Myocyte (in vitro differentiated cells): ENCODE measurements around the gene CCNQ. TPM values are rescaled to one million over a fixed set of nuclear protein-coding genes. Genes with fewer than 3 reads are reported as not detected.
"Not testable (repeated sequence)": the region's sequence is repeated elsewhere in the genome, so short reads cannot be mapped to it uniquely, and the experiment has no call there.

Experiments used
- DNase-seq: peaks from one replicate; pipeline ENCODE4 v3.0.0-alpha.2; 2012; ENCODE audit warnings: low read depth
- total RNA-seq: library from RNA; depleted of rRNA; stranded (reverse); fragments of >200 nt; gene quantifications from 2 replicates; pipeline ENCODE4 v1.2.3, GENCODE V29; 2014

The CCNQ gene
- total RNA-seq, 1 donor from 2014 or later = 35.1 TPM

DNA sequence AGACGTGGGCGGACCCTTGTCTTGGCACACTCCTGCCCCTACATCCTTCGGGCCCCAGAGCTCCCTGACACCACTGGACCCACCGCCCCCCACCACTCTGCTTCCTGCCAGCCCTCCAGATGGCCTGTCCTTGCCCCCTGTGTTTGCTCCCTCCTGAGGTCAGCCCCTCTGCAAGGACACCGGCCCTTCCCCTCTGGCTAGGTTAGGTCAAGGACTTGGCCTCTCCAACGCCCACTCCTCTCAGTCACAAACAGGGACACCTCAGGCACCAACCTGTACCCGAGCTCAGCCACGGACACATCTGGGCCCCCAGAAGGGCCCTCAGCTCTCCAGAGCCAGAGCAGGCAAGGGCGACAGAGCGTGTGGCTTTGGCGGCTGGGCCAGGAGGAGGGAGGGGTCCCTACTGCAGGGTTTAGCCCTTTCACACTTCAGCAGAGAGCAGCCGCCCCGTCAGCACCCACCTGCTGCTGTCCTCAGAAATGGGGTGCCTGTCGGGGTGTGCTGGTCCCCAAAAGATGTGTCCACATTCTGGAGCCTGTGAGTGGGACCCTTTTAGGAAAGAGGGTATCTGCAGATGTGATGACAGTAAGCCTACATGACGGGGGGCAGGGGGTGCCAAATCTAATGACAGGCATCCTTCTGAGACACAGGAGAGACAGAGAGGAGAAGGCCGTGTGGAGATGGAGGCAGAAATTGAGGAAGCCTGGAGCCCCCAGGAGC lies 24.5 kb upstream of the CCNQ start:
- DNase-seq = no peak

DNA sequence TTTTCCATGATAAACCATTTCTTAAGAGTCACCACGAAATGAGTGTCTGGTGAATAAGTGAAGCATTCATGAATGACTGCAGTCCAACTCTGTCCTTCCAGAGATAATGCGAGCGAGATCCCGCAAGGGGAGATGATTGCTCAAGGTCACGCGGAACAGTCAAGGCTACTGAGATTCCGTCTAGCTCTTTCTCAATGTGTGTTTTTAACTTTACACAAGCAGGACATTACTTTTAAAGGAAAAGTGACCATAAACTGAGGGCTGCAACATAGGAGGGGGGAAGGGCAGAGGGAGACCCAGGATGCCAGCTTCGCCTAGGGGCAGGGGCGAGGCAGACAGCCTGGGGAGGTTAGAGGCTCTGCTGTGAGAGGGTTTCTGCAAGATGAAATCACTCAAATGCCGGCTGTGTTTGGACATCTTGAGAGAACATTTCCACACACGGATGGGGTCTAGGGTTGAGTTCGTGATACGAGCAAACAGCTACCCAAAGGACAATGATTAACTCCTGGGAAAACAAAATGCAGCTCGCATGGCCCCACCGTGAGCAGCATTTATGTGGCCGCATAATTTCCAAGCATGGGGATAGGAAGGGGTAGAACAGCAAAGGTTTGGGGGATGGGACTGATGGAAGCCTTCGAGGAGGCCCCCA lies 23.8 kb upstream of the CCNQ start:
- DNase-seq = no peak

DNA sequence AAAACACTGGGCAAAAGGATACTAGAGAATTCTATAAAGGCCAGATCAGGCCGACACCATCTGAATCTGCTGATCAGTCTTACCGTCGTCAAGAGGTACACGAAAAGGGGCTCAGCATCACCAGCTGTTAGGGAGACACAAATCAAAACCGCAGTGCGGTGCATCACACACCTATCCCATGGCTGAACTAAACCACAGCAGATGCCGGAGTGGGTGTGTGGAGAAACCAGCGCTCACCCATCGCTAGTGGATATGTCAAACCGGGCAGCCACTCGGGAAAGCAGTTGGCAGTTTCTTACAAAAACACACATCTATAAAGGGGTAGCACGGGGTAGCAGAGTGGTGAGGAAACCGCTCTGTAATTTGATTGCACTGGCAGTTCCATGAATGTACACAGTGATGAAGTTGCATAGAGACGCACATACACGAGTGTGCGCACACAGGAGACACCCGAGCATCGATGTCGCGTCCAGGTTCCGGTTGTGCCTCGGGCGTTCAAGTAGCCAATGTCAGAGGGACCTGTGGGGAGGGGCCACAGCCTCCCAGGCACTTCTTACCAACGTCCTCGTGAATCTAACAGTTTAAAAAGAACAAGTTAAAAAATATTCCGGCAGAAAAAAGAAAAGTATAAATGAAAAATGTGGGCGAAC lies 23.1 kb upstream of the CCNQ start:
- DNase-seq = no peak

DNA sequence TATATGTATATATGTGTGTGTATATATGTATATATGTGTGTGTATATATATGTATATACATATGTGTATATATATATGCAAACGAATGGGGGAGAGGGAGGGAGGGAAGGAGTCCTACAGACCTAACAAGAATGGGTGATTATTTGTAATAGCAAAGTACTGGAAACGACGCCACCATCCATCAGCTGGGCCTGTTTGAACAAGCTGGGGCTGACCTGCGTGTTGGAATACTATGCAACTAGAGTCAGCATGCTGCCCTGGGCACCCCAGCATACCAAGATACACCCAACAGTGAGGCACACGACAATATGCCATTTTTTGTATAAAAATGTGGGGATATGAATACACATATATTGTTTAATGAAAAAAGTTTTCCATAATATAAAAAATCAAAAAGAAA lies 21.6 kb upstream of the CCNQ start:
- no peak for DNase-seq

DNA sequence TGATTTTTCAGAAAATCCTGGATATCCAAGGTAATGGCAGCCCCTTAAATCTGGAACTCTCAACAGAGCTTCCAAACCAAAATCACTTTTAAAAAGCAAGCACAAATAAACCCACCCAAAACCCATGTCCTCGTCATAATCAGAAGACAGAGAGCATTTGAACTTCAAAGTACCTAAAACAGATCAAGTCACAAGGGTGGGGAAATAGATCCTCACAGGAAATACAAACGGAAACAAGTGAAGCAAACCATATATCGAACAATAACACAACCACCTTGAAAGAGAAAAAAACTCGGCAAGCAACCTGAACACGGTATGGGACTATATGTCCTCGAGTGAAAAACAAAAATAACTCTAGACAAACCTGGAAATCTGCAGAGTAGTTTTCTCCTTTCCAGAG lies 15.9 kb upstream of the CCNQ start:
- DNase-seq = no peak

DNA sequence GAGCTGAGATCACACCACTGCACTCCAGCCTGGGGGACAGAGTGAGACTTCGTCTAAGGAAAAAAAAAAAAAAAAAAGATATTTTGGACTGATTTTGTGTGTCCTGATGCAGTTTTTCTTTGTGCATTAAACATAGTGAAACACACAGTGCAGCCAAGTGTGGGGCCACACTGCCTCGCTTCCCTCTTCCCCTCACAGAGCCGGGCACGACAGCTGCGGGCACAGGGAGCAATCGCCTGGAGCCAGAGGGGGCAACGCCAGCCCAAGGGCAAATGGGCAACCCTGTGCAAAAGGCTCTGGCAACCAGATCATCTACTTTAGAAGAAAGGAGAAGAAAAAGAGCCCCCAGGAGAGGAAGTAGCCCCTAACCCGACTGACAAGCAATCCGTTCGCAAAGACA lies 13.5 kb upstream of the CCNQ start:
- no peak for DNase-seq

DNA sequence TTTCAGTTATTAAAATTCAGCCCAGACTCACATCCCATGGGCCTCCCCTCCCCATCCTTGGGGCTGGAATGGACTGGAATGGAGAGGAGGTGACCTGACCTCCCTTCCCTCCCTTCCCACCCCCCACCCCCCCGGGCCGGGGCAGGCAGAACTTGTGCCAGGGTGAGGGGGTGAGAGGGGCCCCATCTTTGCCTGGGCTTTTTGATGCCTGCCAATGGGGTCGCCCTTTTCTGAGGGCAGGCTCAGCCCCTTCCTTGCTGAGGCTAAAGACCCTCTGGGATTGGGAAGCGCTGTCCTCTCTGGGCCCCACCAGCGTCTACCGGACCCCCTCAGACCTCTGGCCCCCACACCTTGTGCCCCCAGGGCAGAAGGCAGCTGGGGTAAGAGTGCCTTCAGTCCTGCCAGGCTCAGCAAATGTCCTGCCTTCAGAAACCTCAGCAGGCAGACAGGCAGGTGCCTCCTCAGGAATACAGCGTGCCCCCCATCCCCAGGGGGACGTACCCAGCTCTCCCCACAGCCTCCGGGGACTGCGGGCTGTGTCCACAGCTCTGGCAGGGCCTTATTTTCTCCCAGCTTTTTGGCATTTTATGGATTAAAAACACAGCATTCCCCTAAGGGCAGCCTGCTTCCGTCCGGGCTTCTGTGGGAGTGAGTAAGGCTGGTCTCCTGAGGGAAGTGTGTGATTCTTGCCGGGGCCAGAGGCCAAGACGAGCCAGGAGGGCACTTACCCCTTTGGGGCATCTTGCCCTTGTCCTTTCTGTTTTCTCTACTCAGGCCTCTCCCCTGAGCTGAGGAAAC lies 12.6 kb upstream of the CCNQ start:
- DNase-seq = no peak

DNA sequence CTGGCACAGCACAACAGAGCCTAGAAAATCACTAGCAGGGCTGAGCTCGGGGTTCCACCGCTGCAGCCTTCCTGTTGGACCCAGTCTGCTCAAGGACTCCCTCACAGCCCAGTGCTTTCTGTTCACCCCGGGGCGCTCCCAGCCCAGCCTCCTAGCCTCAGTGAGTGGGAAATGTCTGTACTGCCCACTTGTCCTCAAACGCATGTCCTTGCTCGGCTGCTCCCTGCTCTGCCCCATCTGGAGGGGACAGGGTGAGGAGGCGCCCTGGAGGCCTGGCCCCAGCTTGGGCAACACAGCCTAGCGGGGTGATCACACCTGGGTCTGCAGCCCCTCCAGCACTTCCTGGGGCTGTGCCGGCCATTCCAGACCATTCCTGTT lies 11.9 kb upstream of the CCNQ start:
- DNase-seq = no peak

DNA sequence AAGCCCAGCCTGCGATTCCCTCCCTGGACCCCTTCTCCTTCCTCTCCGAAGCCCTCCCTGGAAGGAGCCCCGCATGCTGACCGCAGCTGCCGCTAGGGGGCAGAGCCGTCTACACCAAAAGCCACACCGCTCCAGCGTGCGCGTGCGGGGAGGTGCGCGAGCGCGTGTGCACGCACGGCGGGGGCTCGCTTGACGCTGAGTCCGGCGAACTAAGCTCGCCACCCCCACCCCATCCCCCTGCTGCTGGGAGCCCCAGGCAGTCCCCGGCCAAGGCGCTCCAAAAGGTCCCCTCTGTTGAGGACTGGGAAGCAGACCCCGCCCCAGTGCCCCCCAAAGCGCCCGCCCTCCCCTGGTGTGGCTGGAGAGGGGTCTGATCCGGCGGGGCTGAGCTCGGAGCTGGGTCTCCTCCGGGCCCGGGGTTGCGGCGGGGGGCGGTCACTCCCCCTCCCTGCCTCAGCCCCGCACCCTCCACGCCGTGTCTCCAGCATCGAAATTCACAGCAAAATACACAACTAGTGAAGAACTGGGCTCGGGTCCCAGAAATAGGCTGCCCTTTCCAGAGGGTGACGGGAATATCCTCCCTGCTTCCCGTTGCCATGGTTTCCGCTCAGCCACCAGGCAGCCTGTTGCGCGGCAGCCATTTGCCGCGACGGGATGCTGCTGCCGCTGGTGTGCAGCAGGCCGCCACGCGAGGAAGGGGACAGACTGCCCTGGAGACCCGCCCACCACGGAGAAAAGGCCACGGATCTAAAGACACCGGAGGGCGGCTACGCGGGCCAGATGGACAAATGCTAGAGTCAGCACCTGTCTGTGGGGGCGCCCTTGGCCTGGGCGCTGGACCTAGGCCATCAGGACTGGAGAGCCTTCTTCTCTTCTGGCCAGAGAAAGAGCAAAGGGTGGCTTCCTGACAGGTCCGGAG lies 11.2 kb upstream of the CCNQ start:
- DNase-seq = peak; percentile 68

DNA sequence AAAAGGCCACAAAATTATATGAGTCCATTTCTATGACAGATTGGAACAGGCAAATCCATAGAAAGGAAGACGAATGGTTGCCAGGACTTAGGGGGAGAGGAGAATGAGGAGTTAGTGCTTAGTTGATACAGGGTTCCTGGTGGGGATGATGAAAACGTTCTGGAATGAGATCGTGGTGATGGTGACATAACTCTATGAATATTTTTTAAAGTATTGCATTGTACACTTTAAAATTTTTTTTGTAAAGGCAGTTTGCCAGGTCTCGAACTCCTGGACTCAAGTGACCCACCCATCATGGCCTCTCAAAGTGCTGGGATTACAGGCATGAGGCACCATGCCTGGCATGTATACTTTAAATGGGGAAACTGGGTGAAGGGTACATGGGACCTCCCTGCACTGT lies 9.9 kb upstream of the CCNQ start:
- no peak for DNase-seq

DNA sequence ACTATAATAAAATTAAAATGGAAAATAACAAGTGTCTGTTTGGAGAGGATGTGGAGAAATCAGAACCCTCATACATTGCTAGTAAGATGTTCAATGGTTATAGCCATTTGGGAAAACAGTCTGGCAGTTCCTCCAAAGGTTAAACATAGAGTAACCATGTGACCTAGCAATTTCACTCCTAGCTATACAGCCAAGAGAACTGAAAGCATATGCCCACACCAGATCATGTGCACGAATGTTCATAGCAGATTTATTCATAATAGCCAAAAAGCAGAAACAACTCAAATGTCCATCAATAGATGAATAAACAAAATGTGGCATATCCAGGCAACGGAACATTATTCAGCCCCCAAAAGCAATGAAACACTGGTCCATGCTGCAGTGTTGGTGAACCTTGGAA lies 9.4 kb upstream of the CCNQ start:
- DNase-seq = no peak

DNA sequence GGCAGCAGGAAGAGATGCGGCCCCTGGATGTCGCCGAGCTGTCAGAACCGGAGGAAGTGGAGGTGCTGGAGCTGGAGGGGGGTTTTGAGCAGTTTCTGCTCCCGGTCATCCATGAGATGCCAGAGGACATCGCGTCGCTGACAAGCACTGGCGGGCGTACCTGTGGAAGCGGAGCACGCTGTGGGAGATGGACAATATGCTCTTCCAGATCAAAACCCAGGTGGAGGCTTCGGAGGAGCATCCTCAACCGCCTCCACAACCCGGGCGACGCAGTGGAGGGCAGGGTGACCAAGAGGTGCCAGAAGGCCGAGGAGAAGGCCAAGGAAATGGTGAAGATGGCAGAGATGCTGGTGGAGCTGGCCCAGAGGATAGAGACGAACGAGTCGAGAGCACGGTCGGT lies 7.6 kb upstream of the CCNQ start:
- no peak for DNase-seq

DNA sequence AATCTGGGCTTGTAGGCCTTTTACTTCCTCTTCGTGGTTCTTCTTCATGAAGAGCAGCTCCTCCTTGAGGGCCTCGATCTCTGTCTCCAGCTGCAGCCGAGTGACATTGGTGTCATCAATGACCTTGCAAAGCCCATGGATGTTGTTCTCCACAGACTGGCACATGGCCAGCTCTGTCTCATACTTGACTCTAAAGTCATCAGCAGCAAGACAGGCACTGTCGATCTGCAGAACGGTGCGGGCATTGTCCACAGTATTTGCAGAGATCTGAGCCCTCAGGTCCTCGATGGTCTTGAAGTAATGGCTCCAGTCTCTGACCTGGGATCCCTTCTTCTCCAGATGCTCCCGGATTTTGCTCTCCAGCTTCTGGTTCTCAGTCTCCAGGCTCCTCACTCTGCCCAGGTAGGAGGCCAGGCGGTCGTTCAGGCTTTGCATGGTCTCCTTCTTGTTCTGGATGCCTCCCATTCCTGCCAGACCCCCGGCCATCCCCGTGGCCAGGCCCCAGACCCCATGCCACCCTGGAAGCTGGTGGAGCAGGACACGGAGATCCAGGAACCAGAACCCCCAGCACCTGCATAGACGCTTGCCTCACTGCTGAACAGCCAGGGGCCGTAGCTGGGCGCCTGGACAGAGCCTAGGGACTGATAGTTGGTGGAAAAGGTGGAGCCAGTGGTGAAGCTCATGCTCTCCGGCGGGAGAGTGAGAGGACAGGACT lies 5.9 kb upstream of the CCNQ start:
- DNase-seq = not testable (repeated sequence)

DNA sequence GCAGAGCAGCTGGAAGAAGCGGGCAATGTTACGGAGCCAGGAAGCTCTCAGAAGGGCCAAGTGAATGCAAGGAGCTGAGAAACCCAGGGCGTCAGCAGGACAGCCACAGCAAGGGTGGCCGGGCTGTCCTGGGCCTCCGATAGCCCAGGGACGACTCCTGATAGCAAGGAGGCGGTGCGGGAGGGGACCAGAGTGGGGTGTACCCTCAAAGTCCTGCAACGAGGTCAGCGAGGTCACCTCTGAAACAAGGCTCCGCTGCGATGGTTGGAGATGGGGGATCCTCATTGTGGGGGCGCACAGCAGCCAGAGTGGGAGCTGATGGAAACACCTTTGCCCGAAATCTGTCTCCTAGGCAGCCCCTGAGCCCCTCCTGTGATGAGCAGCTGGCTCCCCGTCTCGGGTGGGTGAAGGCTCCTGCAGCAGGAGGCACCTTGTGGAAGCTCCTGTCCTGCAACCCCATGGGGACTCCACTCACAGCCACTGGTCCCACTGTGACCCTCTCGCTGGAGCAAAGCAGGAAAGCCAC lies 4.3 kb upstream of the CCNQ start:
- no peak for DNase-seq

DNA sequence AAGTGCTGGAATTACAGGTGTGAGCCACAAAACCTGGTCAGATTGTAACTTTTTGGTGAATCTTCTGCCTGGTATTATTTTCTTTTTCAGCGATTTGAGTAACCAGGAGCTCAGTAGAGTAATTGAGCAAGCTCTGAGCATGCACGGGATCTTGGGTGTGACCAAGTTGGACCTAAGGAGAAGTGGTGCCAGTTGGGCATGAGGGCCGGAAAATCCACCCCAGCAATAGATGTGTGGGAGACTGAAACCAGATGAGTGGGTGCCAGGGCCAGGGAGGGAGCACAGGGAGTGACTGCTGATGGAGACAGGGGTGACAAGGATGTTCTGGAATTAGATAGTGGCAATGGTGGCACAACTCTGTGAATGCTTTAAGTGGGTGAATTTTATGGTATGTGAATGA lies 3.7 kb upstream of the CCNQ start:
- no peak for DNase-seq

DNA sequence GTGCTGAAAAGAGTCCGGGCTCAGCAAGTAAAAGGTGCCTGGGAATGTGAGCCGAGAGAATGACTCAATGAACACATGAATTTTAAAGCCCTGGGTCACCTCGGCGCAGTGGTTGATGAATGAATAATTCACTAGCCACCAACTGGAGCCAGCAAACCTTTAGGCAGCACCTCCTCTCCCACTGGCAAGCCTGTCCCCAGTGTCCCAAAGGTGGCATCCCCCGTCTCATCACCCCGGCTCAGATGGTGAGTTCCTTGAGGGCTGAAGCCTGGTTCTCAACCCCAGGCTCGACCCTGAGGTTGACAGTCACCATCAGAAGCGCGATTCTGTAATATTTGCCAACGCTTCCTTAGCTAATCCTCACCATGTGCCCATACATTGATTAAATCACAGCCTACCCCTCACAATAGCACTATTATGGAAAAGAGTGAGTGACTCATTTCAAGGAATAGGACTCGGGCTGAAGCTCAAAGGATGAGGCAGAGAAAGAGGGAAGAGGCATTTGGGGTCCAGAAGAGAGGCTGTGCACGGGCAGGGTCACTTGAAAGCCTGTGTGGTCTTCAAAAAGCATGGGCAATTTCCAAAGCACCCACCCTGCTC lies 2.7 kb upstream of the CCNQ start:
- no peak for DNase-seq

DNA sequence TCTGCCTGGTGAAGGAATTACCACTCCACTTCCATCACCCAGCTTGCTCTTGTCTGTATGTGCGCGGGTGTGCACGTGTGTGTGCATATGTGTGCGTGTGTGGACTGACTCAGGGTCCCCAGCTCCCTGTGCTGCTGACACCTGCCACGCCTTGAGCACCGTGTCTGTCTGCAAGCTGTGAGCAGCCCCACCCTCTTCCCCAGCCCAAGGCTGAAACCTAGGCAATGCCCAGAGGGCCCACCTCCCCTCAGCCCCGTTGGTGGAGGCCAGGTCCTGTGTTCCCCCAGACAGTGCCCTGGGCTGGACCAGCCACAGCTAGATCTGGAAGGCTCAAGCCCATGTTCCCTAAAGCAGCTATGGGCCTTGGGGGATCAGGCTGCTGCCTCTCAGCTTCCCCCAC lies 2.0 kb upstream of the CCNQ start:
- DNase-seq = no peak

DNA sequence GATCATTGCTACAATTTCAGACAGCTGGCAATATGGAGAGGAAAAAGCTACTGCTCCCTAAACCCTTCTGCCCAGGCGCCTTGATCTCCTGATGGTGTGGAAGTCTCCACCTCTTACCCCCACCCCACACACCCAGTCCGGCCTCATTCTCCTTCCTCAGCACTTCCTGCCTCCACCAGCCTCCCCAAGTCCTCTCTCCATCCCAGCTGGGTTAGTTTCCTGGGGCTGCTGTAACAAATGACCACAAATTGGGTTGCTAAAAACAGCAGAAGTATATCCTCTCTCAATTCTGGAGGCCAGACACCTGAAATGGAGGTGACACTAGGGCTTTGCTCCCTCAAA lies 1.1 kb upstream of the CCNQ start:
- DNase-seq = peak; percentile 5

DNA sequence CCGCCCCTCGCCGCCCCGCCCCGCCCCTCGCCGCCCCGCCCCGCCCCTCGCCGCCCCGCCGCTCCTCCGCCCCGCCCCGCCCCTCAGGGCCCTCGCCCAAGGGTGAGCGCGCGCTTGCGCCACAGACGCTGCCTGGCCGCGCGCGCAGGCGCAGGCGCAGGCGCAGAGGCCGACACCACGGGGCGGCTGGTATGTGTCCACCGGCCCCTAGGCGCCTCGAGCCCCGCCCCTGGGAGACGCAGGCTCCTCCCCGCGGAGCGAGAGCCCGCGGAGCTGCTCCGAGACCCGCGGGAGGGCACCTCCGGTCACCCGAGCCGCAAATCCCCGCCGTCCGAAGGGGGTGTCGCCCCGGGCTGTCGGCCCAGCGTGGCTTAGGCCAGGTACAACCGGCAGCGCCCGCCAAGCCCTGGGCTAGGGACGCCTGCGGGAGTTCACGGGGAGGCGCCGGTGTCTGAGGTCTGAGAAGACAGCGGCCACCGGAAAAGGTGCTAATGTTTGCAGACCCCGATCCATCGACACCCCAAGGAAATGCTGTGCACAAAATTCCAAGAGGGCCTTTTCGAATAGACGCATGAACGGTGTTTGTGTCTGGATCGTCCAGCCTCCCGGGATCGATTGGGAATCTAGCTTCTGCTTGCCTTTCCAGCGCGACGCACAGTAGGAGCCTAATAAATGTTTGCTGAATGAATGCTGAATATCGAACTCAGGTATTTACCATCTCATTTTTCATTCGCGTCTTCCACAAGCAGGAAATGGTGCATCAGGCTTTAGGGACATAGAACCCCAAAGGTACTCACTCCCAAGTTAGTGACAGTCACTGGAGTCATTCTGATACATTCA lies 473 bp upstream of the CCNQ start:
- peak; percentile 84 for DNase-seq
